T47D (cell line): ENCODE data around the gene HGFAC.

Experiments used
- DNase-seq, 2 experiments: peaks; one replicate each; pipeline versions ENCODE4 v3.0.0 to v3.0.0-alpha.2; 2011 to 2012; ENCODE audit warnings: low read depth in 1 of 2, low spot score in 1 of 2
- JUND ChIP-seq: IDR thresholded peaks from 2 replicates; pipeline ENCODE4 v1.6.1; 2012; ENCODE audit warnings: low read depth
- in situ Hi-C: cut with HindIII; loops from 2 replicates; pipeline ENCODE4 v1.10.0; 2016; ENCODE audit warnings: low sequenced_read_pairs, low pct_unique_long_range_greater_than_20kb

HGFAC gene

GRCh38 chr4:3442959-3443749, 1.4 kb downstream of the HGFAC start:
- in situ Hi-C loops, result no loop called here
- peak; percentile 63 to 86 for DNase-seq
- no peak for TF ChIP-seq JUND

GRCh38 chr4:3443750-3444309, 2.1 kb downstream of the HGFAC start:
- no peak for TF ChIP-seq JUND
- in situ Hi-C loops, result no loop called here
- DNase-seq, result no peak

GRCh38 chr4:3444351-3445110, 2.8 kb downstream of the HGFAC start:
- TF ChIP-seq JUND, result no peak
- in situ Hi-C loops, result no loop called here
- DNase-seq, result no peak

- no peak for DNase-seq
- no peak for TF ChIP-seq JUND
- in situ Hi-C loops, result no loop called here
Observed at GRCh38 chr4:3445111-3445820, 3.5 kb downstream of the HGFAC start.

GRCh38 chr4:3445829-3446545, 4.2 kb downstream of the HGFAC start:
- no peak for DNase-seq
- in situ Hi-C loops, result no loop called here
- no peak for TF ChIP-seq JUND

GRCh38 chr4:3446631-3447320, 5.0 kb downstream of the HGFAC start:
- in situ Hi-C loops, result no loop called here
- no peak for DNase-seq
- TF ChIP-seq JUND, result no peak

- in situ Hi-C loops, result no loop called here
- no peak for TF ChIP-seq JUND
- DNase-seq, result no peak
Observed at GRCh38 chr4:3447431-3448395, 5.9 kb downstream of the HGFAC start.

- no peak for DNase-seq
- no peak for TF ChIP-seq JUND
- in situ Hi-C loops, result no loop called here
Observed at GRCh38 chr4:3449047-3449573, 7.3 kb downstream of the HGFAC start.

GRCh38 chr4:3449574-3450534, 8.1 kb downstream of the HGFAC start:
- TF ChIP-seq JUND, result no peak
- DNase-seq, result no peak
- in situ Hi-C loops, result no loop called here
